ENCODE data around the gene VIPR2.
"Not testable (repeated sequence)": the region's sequence is repeated elsewhere in the genome, so short reads cannot be mapped to it uniquely, and the experiment has no call there.

Gene VIPR2

DNA sequence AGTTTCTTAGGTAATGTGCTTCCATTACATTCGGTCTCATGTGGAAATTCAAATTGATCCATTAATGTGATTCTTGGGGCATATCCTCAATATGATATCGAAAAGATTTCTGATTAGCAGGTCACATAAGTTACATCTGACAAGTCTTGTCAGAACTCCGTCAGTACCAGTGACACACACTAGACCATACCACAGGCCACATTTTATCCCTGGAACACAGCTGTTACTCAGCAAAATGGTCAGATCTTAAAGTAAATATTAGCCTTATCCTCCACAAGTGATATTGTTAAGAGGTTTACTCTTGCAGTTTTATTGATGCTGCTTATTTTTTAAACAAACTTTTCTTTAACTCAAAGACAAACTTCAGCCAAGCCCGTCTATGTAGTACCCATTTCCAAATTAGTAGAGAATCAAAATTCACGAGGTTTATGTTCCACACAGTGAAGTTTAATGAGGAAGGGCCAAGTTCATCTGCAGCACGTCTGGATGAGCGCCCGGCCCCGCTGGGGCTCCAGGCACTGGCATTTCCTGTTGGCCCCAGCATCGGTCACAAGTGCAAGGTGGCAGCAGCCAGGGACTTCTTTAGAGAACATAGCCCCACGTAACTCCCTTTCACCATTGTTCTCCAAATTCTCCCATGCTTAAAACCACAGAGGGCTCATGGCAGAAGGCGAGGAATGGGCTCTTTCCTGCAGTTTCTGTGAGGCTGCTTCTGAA lies 132.2 kb downstream of the VIPR2 start:
- DNase-seq (ENCODE audit: low read depth in 2 of 2) = no peak

DNA sequence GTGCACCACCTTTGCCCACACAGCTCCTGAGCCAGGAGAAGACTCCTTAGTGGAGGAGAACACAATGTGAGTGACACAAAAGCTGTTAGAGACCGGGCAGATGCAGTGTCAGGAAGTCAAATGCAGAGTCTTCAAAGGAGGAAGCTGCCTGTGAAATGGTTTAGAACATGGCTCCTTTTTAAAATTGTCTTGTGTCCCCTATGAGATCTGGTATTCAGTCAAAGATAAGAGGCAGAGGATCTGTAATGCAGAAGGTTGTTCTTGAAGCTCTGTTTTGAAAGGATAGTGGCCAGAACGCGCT lies 133.0 kb downstream of the VIPR2 start:
- DNase-seq (ENCODE audit: low read depth in 2 of 2) = no peak

DNA sequence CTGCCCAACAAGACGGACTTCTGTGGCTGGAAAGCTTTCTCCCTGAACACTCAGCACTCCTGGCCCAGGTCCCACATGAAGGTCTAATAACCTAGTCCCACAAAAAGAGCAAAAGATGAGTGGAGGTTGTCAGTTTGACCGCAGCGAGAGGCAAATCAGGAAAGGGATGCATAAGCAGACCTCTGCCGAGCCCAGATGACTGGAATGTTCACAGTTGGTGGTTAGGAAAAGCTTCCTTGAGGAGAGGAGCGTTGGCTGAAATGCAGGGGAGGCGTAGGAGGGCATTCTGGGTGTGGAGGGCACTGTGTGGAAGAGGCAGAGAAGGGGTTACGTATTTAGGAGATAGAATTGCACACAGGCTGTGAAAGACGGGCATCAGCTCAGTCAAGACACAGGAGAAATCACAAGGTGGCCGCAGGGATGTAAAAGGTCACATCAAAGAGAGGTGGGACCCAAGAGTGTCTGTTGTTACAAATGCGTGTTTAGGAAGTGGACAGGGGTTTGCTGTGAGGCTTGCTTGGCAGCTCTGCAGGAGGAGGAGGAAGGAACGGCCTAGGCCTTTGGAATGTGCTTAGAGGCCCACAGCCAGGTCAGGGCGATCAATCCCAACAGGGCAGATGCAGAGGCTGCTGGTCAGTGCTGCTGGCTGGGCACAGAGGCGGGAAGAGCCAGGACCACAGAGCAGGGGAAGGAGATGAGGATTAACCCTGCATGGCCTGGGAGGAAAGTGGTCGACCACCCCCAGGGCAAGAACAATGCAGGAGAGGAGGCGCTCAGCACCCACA lies 133.5 kb downstream of the VIPR2 start:
- DNase-seq (ENCODE audit: low read depth in 2 of 2) = no peak

DNA sequence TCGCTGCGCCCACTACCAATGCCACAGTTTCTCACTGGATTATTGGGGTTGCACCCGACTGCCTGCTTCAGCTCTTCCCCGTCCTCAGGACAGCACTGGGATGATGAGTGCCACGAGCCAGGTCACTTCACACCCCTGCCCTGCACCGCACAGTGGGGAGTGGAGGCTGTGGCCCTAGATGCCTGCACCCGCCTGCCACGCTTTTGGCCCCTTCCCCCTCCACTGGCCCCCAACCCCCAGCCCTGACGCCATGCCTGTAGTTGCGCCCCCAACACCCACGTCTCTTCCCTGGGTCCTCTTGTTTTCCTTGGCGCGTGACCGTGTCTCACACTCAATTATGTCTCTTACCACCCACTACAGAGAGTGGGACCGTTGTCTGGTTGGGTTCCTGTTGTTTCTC lies 134.3 kb downstream of the VIPR2 start:
- DNase-seq (ENCODE audit: low read depth in 2 of 2) = no peak

DNA sequence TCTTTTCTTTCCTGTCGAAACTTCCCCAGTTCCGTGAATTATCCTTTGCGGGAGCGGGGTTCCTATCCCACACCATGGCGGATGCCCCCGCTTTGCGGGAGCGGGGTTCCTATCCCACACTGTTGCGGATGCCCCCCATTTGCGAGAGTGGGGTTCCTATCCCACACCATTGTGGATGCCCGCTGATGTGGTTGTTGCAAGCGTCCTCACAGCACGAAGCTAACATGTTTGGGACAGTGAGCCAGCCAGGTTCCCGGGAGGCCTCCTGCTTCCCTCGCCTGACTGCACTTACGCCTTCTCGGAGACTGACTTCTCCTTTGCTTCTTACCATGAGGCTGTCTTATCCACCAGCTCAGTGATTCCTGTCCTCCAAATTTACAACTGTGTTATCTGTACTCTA lies 134.7 kb downstream of the VIPR2 start:
- DNase-seq (ENCODE audit: low read depth in 2 of 2) = no peak

DNA sequence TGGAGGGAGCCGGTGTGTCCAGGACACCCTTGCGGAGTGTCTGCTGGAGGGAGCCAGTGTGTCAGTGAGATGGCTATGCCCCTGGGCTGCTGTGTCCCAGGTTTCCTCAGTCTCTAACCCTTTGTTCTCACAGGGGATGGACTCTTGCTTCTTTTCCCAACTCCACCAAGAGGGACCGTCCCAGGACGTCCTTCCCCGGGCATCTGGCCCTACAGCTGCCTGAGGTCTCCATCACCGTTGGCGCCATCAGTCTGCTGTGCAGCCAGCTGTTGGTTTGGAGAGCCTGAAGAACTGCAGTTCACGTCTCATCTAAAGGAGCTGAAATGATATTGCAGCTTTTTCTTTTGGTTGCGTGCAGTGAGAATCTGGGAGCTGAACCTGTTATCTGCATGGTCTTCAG lies 136.2 kb downstream of the VIPR2 start:
- DNase-seq (ENCODE audit: low read depth in 2 of 2) = no peak

DNA sequence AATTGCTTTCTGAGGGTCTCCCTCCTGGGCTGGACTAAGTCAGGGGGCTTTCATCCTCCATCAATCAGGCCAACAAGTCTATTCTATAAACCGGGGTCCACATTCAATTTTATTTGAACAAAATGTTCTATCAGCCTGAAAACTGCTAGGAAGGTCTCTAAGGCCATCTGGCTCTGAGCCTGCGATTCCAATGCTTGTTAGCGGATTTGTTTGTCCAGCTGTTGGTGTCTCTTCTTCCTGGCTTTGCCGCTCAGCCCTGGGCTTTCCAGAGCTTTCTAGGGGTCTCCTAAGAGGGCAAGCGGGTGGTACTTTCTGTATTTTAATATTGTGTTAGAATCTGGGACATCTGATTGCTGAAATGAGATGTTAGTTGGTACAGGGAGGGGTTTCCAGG lies 136.7 kb downstream of the VIPR2 start:
- no peak for DNase-seq (ENCODE audit: low read depth in 2 of 2)

DNA sequence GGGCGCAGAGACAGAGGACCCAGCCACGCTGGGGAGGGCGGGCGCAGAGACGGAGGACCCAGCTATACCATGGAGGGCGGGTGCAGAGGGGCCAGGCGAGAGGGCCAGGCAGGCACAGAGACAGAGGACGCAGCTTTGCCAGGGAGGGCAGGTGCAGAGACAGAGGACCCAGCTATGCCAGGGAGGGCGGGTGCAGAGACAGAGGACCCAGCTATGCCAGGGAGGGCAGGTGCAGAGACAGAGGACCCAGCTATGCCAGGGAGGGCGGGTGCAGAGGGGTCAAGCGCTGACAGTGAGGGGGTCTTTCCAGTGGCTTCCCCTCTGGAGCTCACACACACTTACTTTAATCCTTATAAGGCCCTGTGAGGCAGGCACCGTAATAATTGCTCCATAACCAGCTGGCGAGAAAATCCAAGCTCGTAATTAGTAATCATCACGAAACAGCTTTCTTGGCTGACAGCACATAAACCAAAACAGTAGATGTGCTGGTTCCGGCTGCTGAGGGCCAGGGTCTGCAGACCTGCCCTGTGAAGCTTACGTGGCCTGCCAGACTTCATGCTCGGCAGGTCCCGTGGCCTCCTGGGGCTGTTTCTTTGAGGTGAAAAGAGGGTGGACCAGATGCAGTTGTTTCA lies 137.2 kb downstream of the VIPR2 start:
- no peak for DNase-seq (ENCODE audit: low read depth in 2 of 2)

DNA sequence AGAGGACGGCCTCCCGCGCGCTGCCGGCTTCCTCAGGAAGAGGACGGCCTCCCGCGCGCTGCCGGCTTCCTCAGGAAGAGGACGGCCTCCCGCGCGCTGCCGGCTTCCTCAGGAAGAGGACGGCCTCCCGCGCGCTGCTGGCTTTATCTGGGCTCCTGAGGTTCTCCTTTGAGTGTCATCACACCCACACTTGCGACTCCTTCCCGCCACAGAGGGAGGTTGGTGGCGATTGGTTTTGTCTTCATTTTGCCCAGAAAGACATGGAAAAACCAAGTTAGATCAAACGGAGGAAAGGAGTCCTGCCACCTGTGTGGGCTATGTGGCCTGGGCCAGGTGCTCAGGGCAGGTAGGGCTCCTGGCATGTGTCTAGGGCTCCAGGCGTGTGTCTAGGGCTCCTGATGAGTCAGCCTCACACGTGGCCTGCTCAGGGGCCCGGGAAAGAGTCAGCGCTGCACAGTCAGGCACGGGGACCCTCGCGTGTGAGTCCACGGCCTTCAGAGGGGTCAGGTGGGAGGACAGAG lies 138.0 kb downstream of the VIPR2 start:
- no peak for DNase-seq (ENCODE audit: low read depth in 2 of 2)

DNA sequence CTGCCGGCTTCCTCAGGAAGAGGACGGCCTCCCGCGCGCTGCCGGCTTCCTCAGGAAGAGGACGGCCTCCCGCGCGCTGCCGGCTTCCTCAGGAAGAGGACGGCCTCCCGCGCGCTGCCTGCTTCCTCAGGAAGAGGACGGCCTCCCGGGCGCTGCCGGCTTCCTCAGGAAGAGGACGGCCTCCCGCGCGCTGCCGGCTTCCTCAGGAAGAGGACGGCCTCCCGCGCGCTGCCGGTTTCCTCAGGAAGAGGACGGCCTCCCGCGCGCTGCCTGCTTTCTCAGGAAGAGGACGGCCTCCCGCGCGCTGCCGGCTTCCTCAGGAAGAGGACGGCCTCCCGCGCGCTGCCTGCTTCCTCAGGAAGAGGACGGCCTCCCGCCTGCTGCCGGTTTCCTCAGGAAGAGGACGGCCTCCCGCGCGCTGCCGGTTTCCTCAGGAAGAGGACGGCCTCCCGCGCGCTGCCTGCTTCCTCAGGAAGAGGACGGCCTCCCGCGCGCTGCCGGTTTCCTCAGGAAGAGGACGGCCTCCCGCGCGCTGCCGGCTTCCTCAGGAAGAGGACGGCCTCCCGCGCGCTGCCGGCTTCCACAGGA lies 138.6 kb downstream of the VIPR2 start:
- DNase-seq (ENCODE audit: low read depth in 2 of 2) = not testable (repeated sequence)

DNA sequence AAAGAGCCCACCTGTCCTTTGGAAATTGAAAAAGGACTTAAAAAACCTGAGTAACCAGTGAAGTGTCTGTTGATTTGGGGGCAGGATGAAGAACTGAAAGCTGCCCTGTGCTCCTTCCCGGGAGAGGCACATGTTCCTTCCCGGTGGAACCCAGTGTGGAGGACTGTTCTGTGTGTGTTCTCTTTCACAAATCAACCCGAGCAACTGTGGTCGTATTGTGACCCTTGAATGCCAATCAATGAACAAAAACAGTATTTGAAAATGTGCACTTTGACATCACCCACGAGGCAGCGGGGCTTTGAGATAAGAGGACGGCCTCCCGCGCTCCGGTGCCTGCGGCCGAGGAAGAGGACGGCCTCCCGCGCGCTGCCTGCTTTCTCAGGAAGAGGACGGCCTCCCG lies 139.0 kb downstream of the VIPR2 start:
- DNase-seq (ENCODE audit: low read depth in 2 of 2) = no peak

DNA sequence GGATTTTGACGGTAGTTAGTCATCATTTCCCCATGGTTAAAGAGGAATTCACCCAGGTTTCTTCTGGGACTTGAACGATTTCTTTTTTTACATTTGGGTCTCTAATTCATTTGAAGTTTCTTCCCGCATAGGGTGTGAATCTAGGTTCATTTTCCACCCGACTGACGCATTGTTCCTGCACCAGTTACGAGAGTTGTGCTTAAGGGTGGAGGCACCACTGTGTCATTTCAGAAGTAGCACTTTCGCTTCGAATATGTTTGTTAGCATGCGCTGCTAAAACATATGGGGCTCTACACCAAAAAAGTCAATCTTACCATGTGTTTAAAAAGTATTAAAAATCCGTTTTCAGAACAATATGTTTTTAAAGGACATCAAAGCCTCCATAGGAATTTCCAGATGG lies 140.3 kb downstream of the VIPR2 start:
- no peak for DNase-seq (ENCODE audit: low read depth in 2 of 2)

DNA sequence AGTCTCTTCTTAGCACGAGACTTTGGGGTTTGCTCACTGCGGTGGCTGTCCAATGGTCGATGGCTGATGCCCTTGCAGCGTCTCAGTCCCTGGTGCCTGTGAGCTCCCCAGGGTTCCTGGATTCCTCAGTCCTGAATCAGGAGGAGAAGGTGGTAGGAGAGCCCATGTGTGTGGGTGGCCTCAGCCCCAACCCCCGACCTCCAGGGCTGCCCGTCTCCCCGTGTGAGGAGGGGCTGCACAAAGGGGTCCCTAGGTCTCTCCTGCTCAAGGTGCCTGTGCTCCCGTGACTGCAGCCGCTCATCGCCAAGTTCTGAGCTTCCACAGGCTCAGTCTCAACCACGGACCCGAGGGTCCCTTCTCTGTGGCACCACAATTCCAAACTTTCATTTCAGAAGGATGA lies 142.9 kb downstream of the VIPR2 start:
- DNase-seq (ENCODE audit: low read depth in 2 of 2) = no peak

DNA sequence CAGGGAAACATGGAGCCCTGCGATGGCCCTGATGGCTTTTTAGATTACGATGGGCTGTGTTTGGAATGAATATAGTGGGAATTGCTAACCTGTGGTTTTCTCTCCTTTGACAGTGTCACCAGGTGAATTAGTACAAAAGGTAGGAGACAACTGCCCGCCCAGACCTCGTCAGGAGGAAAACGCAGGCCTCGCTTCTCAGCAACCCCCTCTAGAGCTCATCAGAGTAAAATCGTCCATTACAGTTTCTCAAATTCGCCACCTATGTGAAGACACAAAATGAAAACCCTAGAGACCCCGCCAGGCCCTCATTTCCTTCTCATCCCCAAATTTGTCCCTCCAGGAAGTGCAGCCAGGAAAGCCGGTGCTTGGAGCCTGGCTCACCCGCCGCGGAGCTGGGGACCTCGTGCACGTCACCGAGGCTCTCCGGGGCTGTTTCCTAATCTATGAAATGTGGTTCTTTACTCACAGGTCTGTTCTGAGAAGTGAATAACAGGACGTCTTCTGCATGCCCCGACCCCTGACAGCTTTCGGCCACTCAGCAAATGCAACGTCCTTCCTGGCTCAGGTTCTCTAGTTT lies 143.7 kb downstream of the VIPR2 start:
- no peak for DNase-seq (ENCODE audit: low read depth in 2 of 2)

DNA sequence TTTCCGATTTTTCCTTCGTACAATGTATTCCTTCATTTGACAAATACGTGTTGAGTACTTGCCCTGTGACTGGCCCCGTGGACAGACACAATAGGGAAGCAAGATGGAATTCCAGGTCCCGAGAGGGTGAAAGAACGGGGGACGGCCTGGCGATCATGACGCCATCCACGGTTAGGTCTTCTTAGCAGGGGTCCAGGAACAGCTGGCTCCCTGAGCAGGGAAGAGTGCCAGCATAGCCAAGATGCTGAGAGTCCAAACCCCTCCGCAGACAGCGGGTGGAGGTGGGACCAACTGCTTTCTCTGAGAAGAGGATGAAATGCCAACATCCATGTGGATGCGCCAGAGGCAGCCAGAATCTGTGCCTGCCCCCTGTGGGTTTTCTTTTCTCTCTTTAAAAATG lies 144.6 kb downstream of the VIPR2 start:
- no peak for DNase-seq (ENCODE audit: low read depth in 2 of 2)

DNA sequence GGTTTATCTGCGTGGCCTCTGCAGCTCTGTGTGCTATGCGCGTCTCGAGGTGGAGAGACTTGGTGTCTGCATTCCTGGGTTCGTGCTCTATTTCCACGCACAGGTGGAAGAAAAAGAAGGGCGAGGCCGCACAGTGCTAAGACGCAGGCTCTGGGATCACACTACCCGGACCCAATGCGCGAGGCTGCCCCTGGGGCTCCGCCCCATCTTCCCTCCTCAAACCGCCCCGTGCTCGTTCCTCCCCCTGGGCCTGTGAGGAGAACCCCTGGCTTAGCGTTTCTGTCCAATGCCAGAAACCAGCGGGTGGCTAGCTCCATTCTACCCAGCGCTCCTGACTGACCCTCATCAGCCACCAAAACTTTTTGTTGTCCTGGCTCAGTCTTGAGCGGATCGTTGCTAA lies 145.2 kb downstream of the VIPR2 start:
- DNase-seq (ENCODE audit: low read depth in 2 of 2) = no peak

DNA sequence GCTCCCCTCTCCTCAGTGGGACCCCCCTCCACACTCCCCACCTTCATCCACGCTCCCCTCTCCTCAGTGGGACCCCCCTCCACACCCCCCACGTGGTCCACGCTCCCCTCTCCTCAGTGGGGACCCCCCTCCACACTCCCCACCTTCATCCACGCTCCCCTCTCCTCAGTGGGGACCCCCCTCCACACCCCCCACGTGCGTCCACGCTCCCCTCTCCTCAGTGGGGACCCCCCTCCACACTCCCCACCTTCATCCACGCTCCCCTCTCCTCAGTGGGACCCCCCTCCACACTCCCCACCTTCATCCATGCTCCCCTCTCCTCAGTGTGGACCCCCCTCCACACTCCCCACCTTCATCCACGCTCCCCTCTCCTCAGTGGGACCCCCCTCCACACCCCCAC lies 146.4 kb downstream of the VIPR2 start:
- not testable (repeated sequence) for DNase-seq (ENCODE audit: low read depth in 2 of 2)

DNA sequence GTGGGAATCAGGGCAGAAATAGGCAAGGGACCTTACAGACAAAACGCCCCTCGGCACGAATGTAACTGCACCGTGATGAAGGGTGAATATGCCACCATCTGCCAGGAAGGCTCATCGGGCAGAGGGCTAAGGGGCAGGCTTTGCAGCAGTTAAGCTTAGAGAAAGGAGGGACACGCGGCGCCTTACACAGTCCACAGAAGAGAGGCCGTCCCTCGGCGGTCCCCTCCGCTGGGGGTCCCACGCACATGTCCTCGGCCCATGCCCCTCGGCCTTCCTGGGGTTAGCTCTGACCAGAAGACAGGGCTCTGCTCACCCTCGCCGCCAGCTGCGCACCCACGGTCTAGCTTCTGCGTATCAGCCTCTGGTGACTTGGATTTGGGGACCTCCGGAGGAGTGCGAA lies 147.2 kb downstream of the VIPR2 start:
- no peak for DNase-seq (ENCODE audit: low read depth in 2 of 2)

DNA sequence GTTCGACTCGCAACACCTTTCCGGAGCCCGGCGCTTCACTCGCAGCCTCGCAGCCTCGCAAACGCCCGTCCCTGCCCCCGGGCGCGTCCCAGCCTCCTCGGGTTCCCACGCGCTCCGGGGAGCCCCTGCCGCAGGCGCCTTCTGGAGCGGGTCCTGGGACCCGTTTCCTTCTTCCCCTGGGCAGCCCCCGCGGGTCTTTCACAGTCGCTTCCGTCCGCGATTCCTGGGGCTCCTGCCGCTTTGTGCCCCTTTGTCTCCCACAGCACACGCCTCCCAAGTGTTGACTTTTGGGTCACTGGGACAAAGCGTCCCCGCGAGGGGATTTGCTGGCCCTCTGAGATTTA lies 147.6 kb downstream of the VIPR2 start:
- DNase-seq (ENCODE audit: low read depth in 2 of 2) = no peak

DNA sequence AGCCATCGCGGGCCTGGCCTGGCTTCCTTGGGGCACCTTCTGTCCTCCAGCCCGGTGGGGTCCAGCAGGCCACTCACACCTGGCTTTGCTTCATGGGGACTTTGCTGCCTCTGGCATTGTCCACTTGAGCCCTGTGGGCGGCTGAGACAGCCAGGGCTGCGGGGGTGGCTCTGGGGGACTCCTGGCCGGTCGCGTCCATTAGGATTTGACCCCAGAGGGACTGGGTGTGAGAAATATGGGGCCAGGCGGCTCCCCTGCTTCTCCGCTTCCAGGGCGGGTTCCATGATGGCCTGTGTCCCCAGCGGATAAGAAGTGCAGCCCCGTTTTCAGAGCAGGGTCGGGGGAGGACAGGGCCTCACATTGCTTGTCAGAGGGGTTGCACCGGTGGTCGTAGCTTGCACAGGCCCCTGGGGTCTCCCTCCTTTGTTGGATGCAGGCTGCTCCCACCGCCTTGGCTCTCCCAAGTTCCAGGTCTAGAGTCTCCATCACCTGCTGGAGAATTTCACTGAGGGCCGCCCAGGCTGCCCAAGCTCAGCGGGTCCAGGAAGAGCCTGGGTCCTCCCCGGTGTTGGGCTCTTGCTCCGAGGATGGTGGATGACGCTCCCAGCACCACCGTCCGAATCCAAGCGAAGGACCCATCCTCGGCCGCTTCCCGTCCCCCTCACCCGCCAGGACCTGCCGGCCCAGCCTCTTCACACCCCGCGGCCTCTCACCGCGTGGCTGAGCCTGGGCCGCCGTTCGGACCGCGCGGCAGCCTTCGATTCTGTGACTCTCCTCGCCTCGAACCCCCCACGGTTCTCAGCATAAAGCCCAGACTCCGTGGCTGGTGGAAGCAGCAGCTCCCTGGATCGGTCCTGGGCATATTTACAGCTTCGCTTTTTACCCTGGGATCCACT lies 148.2 kb downstream of the VIPR2 start:
- no peak for DNase-seq (ENCODE audit: low read depth in 2 of 2)

DNA sequence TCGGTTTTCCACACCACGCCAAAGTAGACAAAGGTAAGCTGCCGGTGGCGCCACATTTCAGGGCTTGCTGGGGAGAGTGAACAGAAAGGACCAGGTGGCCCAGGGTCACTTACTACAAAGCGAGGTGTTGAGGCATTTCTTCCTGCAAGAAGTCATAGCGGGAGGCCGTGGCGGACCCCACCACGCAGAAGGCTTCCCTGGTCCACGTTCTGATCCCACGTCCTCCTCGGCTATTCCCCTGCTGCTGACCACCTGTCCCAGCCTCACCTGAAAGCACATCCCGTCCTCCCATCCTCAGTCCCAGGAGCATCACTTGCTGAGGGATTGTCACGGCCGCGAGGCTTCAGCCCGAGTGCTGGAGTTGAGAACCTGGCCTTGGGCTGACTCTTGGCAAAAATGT lies 149.2 kb downstream of the VIPR2 start:
- DNase-seq (ENCODE audit: low read depth in 2 of 2) = no peak
